Measurements from ENCODE around the gene LINC00237.

LINC00237 gene

GRCh38 chr20:21147593-21147992 is 41.4 kb upstream of the LINC00237 start:
- H3K4me3 ChIP-seq (ENCODE audit: low read depth, low read length), result no peak overlapping the region
- DNase-seq, result no peak
- TF ChIP-seq CTCF (IDR thresholded peaks at IDR 0.05; ENCODE audit: low read depth, low read length), result no peak
- no peak overlapping the region for H3K27ac ChIP-seq
- no peaks in the 10 kb centered on the region for H3K9me3 ChIP-seq (ENCODE audit: severe bottlenecking)
- H3K27me3 ChIP-seq (ENCODE audit: insufficient read depth, low read depth, severe bottlenecking), result no peaks in the 10 kb centered on the region
- H3K36me3 ChIP-seq, result no peaks in the 10 kb centered on the region

- TF ChIP-seq CTCF (IDR thresholded peaks at IDR 0.05; ENCODE audit: low read depth, low read length), result no peak
- no peaks in the 10 kb centered on the region for H3K27me3 ChIP-seq (ENCODE audit: insufficient read depth, low read depth, severe bottlenecking)
- no peak overlapping the region for H3K27ac ChIP-seq
- no peak overlapping the region for H3K4me3 ChIP-seq (ENCODE audit: low read depth, low read length)
- H3K9me3 ChIP-seq (ENCODE audit: severe bottlenecking), result no peaks in the 10 kb centered on the region
- no peak for DNase-seq
- no peaks in the 10 kb centered on the region for H3K36me3 ChIP-seq
Measured at GRCh38 chr20:21146215-21146614, 40.1 kb upstream of the LINC00237 start.

- no peak for TF ChIP-seq CTCF (IDR thresholded peaks at IDR 0.05; ENCODE audit: low read depth, low read length)
- Histone ChIP-seq H3K27me3 (ENCODE audit: insufficient read depth, low read depth, severe bottlenecking) (no peaks in the 10 kb centered on the region), H3K36me3 (no peaks in the 10 kb centered on the region), H3K27ac (no peak overlapping the region), H3K4me3 (ENCODE audit: low read depth, low read length) (no peak overlapping the region), H3K9me3 (ENCODE audit: severe bottlenecking) (no peaks in the 10 kb centered on the region)
- DNase-seq, result no peak
Measured at GRCh38 chr20:21145424-21145823, 39.3 kb upstream of the LINC00237 start.

GRCh38 chr20:21143194-21143890 is 37.2 kb upstream of the LINC00237 start:
- no peak for DNase-seq
- no peaks in the 10 kb centered on the region for H3K36me3 ChIP-seq
- H3K27ac ChIP-seq, result no peak overlapping the region
- no peaks in the 10 kb centered on the region for H3K9me3 ChIP-seq (ENCODE audit: severe bottlenecking)
- no peak for TF ChIP-seq CTCF (IDR thresholded peaks at IDR 0.05; ENCODE audit: low read depth, low read length)
- H3K4me3 ChIP-seq (ENCODE audit: low read depth, low read length), result no peak overlapping the region
- no peaks in the 10 kb centered on the region for H3K27me3 ChIP-seq (ENCODE audit: insufficient read depth, low read depth, severe bottlenecking)

GRCh38 chr20:21141825-21142224 is 35.7 kb upstream of the LINC00237 start:
- H3K27me3 ChIP-seq (ENCODE audit: insufficient read depth, low read depth, severe bottlenecking), result no peaks in the 10 kb centered on the region
- no peak for DNase-seq
- no peak overlapping the region for H3K27ac ChIP-seq
- H3K4me3 ChIP-seq (ENCODE audit: low read depth, low read length), result no peak overlapping the region
- TF ChIP-seq CTCF (IDR thresholded peaks at IDR 0.05; ENCODE audit: low read depth, low read length), result no peak
- H3K36me3 ChIP-seq, result no peaks in the 10 kb centered on the region
- no peaks in the 10 kb centered on the region for H3K9me3 ChIP-seq (ENCODE audit: severe bottlenecking)
